Kidney (tissue), 14 donors: Measurements from ENCODE around the gene HMGN5. TPM values are rescaled to one million over a fixed set of nuclear protein-coding genes. Genes with fewer than 3 reads are reported as not detected.
A peak's percentile ranks its signal among the peaks of the same experiment; 100 is the strongest.

Experiments used
- DNase-seq, 5 donors: peaks; one replicate each; pipeline ENCODE4 v3.0.0-alpha.2; 2013 to 2020
- FAIRE-seq: peaks from 2 replicates; lab custom pipeline; 2012; peaks lifted over from hg19 to GRCh38; lab: Jason Lieb, UNC
- H3K27ac ChIP-seq, 2 donors: one replicate each; pipeline ENCODE4 v1.7.0; 2013; ENCODE audit warnings: low read depth in 2 of 2, low read length in 2 of 2, inconsistent platforms in 1 of 2
- H3K27me3 ChIP-seq: one replicate; pipeline ENCODE4 v1.7.1; 2013; ENCODE audit warnings: low read length, inconsistent platforms; ENCODE audit not compliant: control insufficient read depth, insufficient read depth
- H3K36me3 ChIP-seq, 3 donors: one replicate each; pipeline versions ENCODE4 v1.7.0 to v1.7.1; 2013; ENCODE audit warnings: low read length in 3 of 3, control low read depth in 1 of 3, inconsistent platforms in 1 of 3; ENCODE audit not compliant: insufficient read depth in 3 of 3, control insufficient read depth in 2 of 3
- H3K4me1 ChIP-seq, 3 donors: one replicate each; pipeline versions ENCODE4 v1.7.0 to v1.7.1; 2013; ENCODE audit warnings: low read length in 3 of 3, inconsistent platforms in 1 of 3, low read depth in 1 of 3; ENCODE audit not compliant: control insufficient read depth in 2 of 3, insufficient read depth in 2 of 3
- H3K4me3 ChIP-seq, 3 donors: one replicate each; pipeline versions ENCODE4 v1.7.0 to v1.8.1; 2013; ENCODE audit warnings: low read length in 3 of 3, control low read depth in 1 of 3, inconsistent platforms in 1 of 3
- H3K9ac ChIP-seq, 3 donors: one replicate each; pipeline versions ENCODE4 v1.7.0 to v1.7.1; 2013; ENCODE audit warnings: low read length in 3 of 3, control low read depth in 1 of 3, inconsistent platforms in 1 of 3
- H3K9me3 ChIP-seq, 3 donors: one replicate each; pipeline versions ENCODE4 v1.7.0 to v1.7.1; 2013; ENCODE audit warnings: low read length in 3 of 3, control low read depth in 1 of 3, inconsistent platforms in 1 of 3; ENCODE audit not compliant: control insufficient read depth in 2 of 3, insufficient read depth in 1 of 3
- CTCF ChIP-seq: IDR thresholded peaks from 3 replicates; pipeline ENCODE4 v1.5.1; 2012; ENCODE audit warnings: mild to moderate bottlenecking, moderate library complexity, borderline replicate concordance; ENCODE audit not compliant: insufficient read depth; ENCODE audit errors: extremely low read depth
- intact Hi-C: fragments of 100-400 bp; cut with DNase I; formaldehyde crosslinking; loops from one replicate; pipeline ENCODE4 v1.11.1; 2022
- polyA plus RNA-seq: library from polyadenylated mRNA; stranded (reverse); fragments of 350-450 nt; fragmentation: Illumina TruSeq; extraction: RNeasy Lipid Tissue Mini Kit (QIAGEN cat#74804); gene quantifications from one replicate; pipeline ENCODE4 v1.2.3, GENCODE V29; 2014; ENCODE audit warnings: low read depth, low replicate concordance; ENCODE audit not compliant: insufficient read depth
- total RNA-seq: library from RNA; stranded (reverse); fragmentation: NEBNext Ultra II Directional; extraction: Animal tissue kit (Norgen Biotek cat#: 25700); gene quantifications from one replicate; pipeline ENCODE4 v1.2.1, GENCODE V29; 2021
- donor health status: control.
- donor health status: control.
- donor health status: control.
- donor health status: control.
- donor health status: control.
- donor health status: DM: yes; HTN: yes; CAD: no.
- donor health status: Normal renal cell carcinoma (clear cell type).

The HMGN5 gene
- total and polyA plus RNA-seq, 2 donors from 2014 or later, result 5.6 to 34.4 TPM

GRCh38 chrX:81240701-81241331, 39.1 kb upstream of the HMGN5 start:
- intact Hi-C loops, result no loop called here
- Histone ChIP-seq H3K27me3 (peaks cover under 1% of the 10 kb centered on the region), H3K9me3 (no peaks in the 10 kb centered on the region), H3K27ac (no peak overlapping the region), H3K9ac (no peak overlapping the region), H3K36me3 (no peaks in the 10 kb centered on the region), H3K4me3 (no peak overlapping the region), H3K4me1 (peaks cover 0 to under 1% (median 0%) of the 10 kb centered on the region in 3 donors)
- FAIRE-seq (no peak), DNase-seq (no peak)
- TF ChIP-seq CTCF, result no peak

- FAIRE-seq, result no peak
Observed at GRCh38 chrX:81238166-81238565, 36.5 kb upstream of the HMGN5 start.

GRCh38 chrX:81237516-81237915, 35.8 kb upstream of the HMGN5 start:
- no peaks in the 10 kb centered on the region for H3K36me3 ChIP-seq
- H3K4me1 ChIP-seq, result peaks cover 0 to 3% (median 0%) of the 10 kb centered on the region in 3 donors
- H3K9me3 ChIP-seq, result no peaks in the 10 kb centered on the region
- TF ChIP-seq CTCF, result no peak
- intact Hi-C loops, result no loop called here
- peaks cover 2% of the 10 kb centered on the region for H3K27me3 ChIP-seq
- no peak overlapping the region for H3K9ac ChIP-seq
- H3K4me3 ChIP-seq, result no peak overlapping the region
- FAIRE-seq (no peak), DNase-seq (no peak)
- no peak overlapping the region for H3K27ac ChIP-seq

More at GRCh38 chrX:81238166-81238565, 36.5 kb upstream of the HMGN5 start:
- H3K9ac ChIP-seq, result no peak overlapping the region
- no peak overlapping the region for H3K27ac ChIP-seq
- intact Hi-C loops, result no loop called here
- peaks cover 2% of the 10 kb centered on the region for H3K27me3 ChIP-seq
- DNase-seq, result no peak
- H3K4me3 ChIP-seq, result no peak overlapping the region
- TF ChIP-seq CTCF, result no peak
- no peaks in the 10 kb centered on the region for H3K9me3 ChIP-seq
- no peaks in the 10 kb centered on the region for H3K36me3 ChIP-seq
- H3K4me1 ChIP-seq, result peaks cover 0 to 3% (median 0%) of the 10 kb centered on the region in 3 donors

- Histone ChIP-seq H3K9me3 (no peaks in the 10 kb centered on the region), H3K9ac (no peak overlapping the region), H3K27me3 (peaks cover 2% of the 10 kb centered on the region), H3K4me1 (peaks cover 0 to 3% (median 0%) of the 10 kb centered on the region in 3 donors), H3K36me3 (no peaks in the 10 kb centered on the region), H3K4me3 (no peak overlapping the region), H3K27ac (no peak overlapping the region)
- DNase-seq, result no peak
- no peak for TF ChIP-seq CTCF
- FAIRE-seq, result peak; percentile 23
- intact Hi-C loops, result no loop called here
Observed at GRCh38 chrX:81232218-81232617, 30.5 kb upstream of the HMGN5 start.
